K562 (cell line): ENCODE results near the gene CD9. TPM values are rescaled to one million over a fixed set of nuclear protein-coding genes. Genes with fewer than 3 reads are reported as not detected.
A peak's percentile ranks its signal among the peaks of the same experiment; 100 is the strongest.

Experiments used
- ATAC-seq: fragments of 200-7000 bp; cut with Tn5 transposase; 3 replicates; pipeline ENCODE4 v1.9.1; 2020; ENCODE audit warnings: moderate library complexity
- BruUV-seq: library from RNA; stranded (reverse); fragments of 400-500 nt; replicated peaks from 2 replicates; lab custom pipeline; 2021; lab: Mats Ljungman, UMichigan
- CTCF ChIA-PET: fragments of 300-600 bp; formaldehyde crosslinking; extraction: SDS; loops from one replicate; lab custom pipeline; 2021; ENCODE audit warnings: low intra/inter-chr PET ratio; lab: Yijun Ruan, JAX
- POLR2A ChIA-PET: fragments of 300-600, 350-650 bp; sonication (Branson Sonifier 250); formaldehyde crosslinking; extraction: SDS; loops from one replicate; lab custom pipeline; 2021; ENCODE audit warnings: antibody characterized with exemption, inconsistent platforms; lab: Yijun Ruan, JAX
- DNase-seq, 4 experiments: peaks; one replicate each; pipeline versions ENCODE4 v3.0.0 to v3.0.0-alpha.2; 2011 to 2018; ENCODE audit warnings: low spot score in 3 of 4, mixed read lengths in 3 of 4; ENCODE audit errors: extremely low read depth in 1 of 4
- FAIRE-seq: peaks from 2 replicates; lab custom pipeline; 2011; peaks lifted over from hg19 to GRCh38; lab: Jason Lieb, UNC
- H2AFZ ChIP-seq: 2 replicates; pipeline ENCODE4 v1.6.0; 2011; ENCODE audit warnings: low read depth, low read length, control low read depth, inconsistent platforms
- H3K27ac ChIP-seq: fragments of 200-600 bp; 3 replicates; pipeline ENCODE4 v1.8.0; 2011; ENCODE audit warnings: low read depth, mild to moderate bottlenecking, control low read depth, inconsistent platforms, low read length, moderate library complexity, mixed read lengths; ENCODE audit errors: extremely low read depth
- H3K27me3 ChIP-seq, 2 experiments: fragments of 300-600 bp in 1 of 2; 2 replicates in 1 of 2; 3 replicates in 1 of 2; pipeline versions ENCODE4 v1.6.0 to v1.8.0; 2011; ENCODE audit warnings: inconsistent platforms in 2 of 2, low read length in 2 of 2, mild to moderate bottlenecking in 1 of 2, mixed read lengths in 1 of 2, moderate library complexity in 1 of 2; ENCODE audit not compliant: control insufficient read depth in 2 of 2, insufficient read depth in 2 of 2
- H3K36me3 ChIP-seq: fragments of 300-600 bp; 3 replicates; pipeline ENCODE4 v1.8.0; 2011; ENCODE audit warnings: mild to moderate bottlenecking, low read length, inconsistent platforms; ENCODE audit not compliant: control insufficient read depth, insufficient read depth
- H3K4me1 ChIP-seq, 2 experiments: fragments of 200-600 bp in 1 of 2; replicated peaks in 1 of 2; 2 replicates in 1 of 2; 3 replicates in 1 of 2; pipeline versions ENCODE4 v1.5.1 to v1.8.0; 2011; ENCODE audit warnings: inconsistent platforms in 2 of 2, low read length in 2 of 2, mild to moderate bottlenecking in 1 of 2, mixed read lengths in 1 of 2, moderate library complexity in 1 of 2; ENCODE audit not compliant: control insufficient read depth in 2 of 2, insufficient read depth in 2 of 2
- H3K4me2 ChIP-seq: 2 replicates; pipeline ENCODE4 v1.6.1; 2011; ENCODE audit warnings: low read length, control low read depth, inconsistent platforms, mixed read lengths; ENCODE audit not compliant: insufficient read depth
- H3K4me3 ChIP-seq: fragments of 200-600 bp; sonication (generic), shearing (Covaris generic); 2 replicates; pipeline ENCODE4 v1.5.1; 2016; ENCODE audit warnings: control low read depth, inconsistent platforms
- H3K79me2 ChIP-seq: fragments of 200-600 bp; 3 replicates; pipeline ENCODE4 v1.8.0; 2011; ENCODE audit warnings: low read length, inconsistent platforms; ENCODE audit not compliant: control insufficient read depth, insufficient read depth
- H3K9ac ChIP-seq, 2 experiments: 2 replicates each; pipeline versions ENCODE4 v1.6.0 to v1.6.1; 2011; ENCODE audit warnings: low read depth in 2 of 2, low read length in 2 of 2, control low read depth in 1 of 2, inconsistent platforms in 1 of 2, mild to moderate bottlenecking in 1 of 2, mixed read lengths in 1 of 2; ENCODE audit not compliant: insufficient read depth in 1 of 2
- H3K9me1 ChIP-seq: one replicate; pipeline ENCODE4 v1.6.0; 2011; ENCODE audit warnings: inconsistent platforms, mild to moderate bottlenecking, low read length, moderate library complexity; ENCODE audit not compliant: control insufficient read depth, insufficient read depth
- H3K9me3 ChIP-seq: replicated peaks from 2 replicates; pipeline ENCODE4 v1.5.1; 2011; ENCODE audit warnings: low read depth, low read length, inconsistent platforms; ENCODE audit not compliant: control insufficient read depth, insufficient read depth
- H4K20me1 ChIP-seq: replicated peaks from 2 replicates; pipeline ENCODE4 v1.6.1; 2011; ENCODE audit warnings: low read length, inconsistent platforms, mixed read lengths; ENCODE audit not compliant: control insufficient read depth, insufficient read depth
- ARNT ChIP-seq, 2 experiments: fragments of 450-650 bp; IDR thresholded peaks; 2 replicates each; pipeline ENCODE4 v1.6.1; 2016; ENCODE audit warnings: mild to moderate bottlenecking in 1 of 2
- CBFA2T3 ChIP-seq: fragments of 450-650 bp; IDR thresholded peaks from 2 replicates; pipeline ENCODE4 v1.6.1; 2017
- E2F3 ChIP-seq: fragments of 250-450 bp; sonication (Bioruptor Pico); IDR thresholded peaks from 2 replicates; pipeline ENCODE4 v1.4.0; 2020; ENCODE audit warnings: mild to moderate bottlenecking
- FOSL1 ChIP-seq: fragments of 200-800 bp; sonication (Bioruptor generic); conservative IDR thresholded peaks from 2 replicates; pipeline ENCODE4 v1.6.1; 2016; ENCODE audit warnings: missing genetic modification characterization, missing compliant biosample characterization
- IFI16 ChIP-seq: fragments of 250-450 bp; sonication (Bioruptor Pico); IDR thresholded peaks from 2 replicates; pipeline ENCODE4 v2.1.2; 2022; ENCODE audit warnings: mild to moderate bottlenecking, inconsistent platforms
- JUND ChIP-seq, 2 experiments: IDR thresholded peaks; 2 replicates in 1 of 2; 3 replicates in 1 of 2; pipeline ENCODE4 v1.6.1; 2011; ENCODE audit warnings: borderline replicate concordance in 2 of 2, low read depth in 2 of 2, low read length in 2 of 2, improper control_type of control experiment in 1 of 2, missing biosample characterization in 1 of 2, missing genetic modification characterization in 1 of 2, missing genetic modification reagents in 1 of 2
- NCOA2 ChIP-seq, 2 experiments: fragments of 450-650 bp; IDR thresholded peaks; 2 replicates each; pipeline ENCODE4 v1.6.1; 2018; ENCODE audit warnings: mild to moderate bottlenecking in 2 of 2, moderate library complexity in 1 of 2; ENCODE audit not compliant: partially characterized antibody in 2 of 2
- NFIX ChIP-seq: fragments of 250-450 bp; sonication (Bioruptor Pico); IDR thresholded peaks from 2 replicates; pipeline ENCODE4 v1.4.0; 2020; ENCODE audit warnings: low read depth, mild to moderate bottlenecking, moderate library complexity
- NFRKB ChIP-seq: fragments of 450-650 bp; IDR thresholded peaks from 2 replicates; pipeline ENCODE4 v1.6.1; 2016; ENCODE audit warnings: low read depth
- PRMT5 ChIP-seq: sonication (generic); formaldehyde crosslinking; IDR thresholded peaks from 2 replicates; pipeline ENCODE4 v1.5.0; 2020; ENCODE audit warnings: missing genetic modification reagents
- RAD21 ChIP-seq, 2 experiments: fragments of 250-450 bp in 1 of 2; fragments of 450-650 bp in 1 of 2; sonication (Bioruptor Pico) in 1 of 2; formaldehyde crosslinking in 1 of 2; IDR thresholded peaks in 1 of 2; conservative IDR thresholded peaks in 1 of 2; 2 replicates each; pipeline versions ENCODE4 v1.4.0 to v1.8.0; 2020 to 2022; ENCODE audit warnings: mild to moderate bottlenecking in 2 of 2, moderate library complexity in 1 of 2
- SMC3 ChIP-seq: conservative IDR thresholded peaks from 2 replicates; pipeline ENCODE4 v1.6.1; 2011; ENCODE audit warnings: low read depth, low read length, improper control_type of control experiment; ENCODE audit not compliant: insufficient read depth
- WGBS: fragments of 100-300 bp; shearing (Covaris generic); methylation state at CpG from one replicate; pipeline ENCODE4 v1.1.6; 2016; ENCODE audit warnings: low coverage, mixed read lengths; ENCODE audit not compliant: insufficient coverage; ENCODE audit errors: missing lambda C conversion rate; 5-methylcytosine and 5-hydroxymethylcytosine counted together
- in situ Hi-C: fragments of 300-500 bp; cut with MboI; formaldehyde crosslinking; loops from 4 replicates; pipeline ENCODE4 v1.15.0; 2018; ENCODE audit warnings: inconsistent platforms, mixed read lengths
- intact Hi-C: fragments of 100-400 bp; cut with micrococcal nuclease; formaldehyde crosslinking; loops from 2 replicates; pipeline ENCODE4 v1.14.2; 2022
- polyA plus RNA-seq, 8 experiments: library from polyadenylated mRNA; depleted of rRNA in 4 of 8; stranded (reverse) in 5 of 8; unstranded in 3 of 8; fragments of >200 nt; fragmentation: Nextera tagmentation in 2 of 8; fragmentation: Illumina TruSeq in 1 of 8; extraction: Ambion mirVana in 2 of 8; extraction: Trizol in 1 of 8; gene quantifications; 2 replicates each; pipeline versions ENCODE4 v1.2.1 to v1.2.3, GENCODE V29; 2011 to 2014; ENCODE audit warnings: inconsistent platforms in 1 of 8, missing spikeins in 1 of 8
- total RNA-seq, 7 experiments: library from RNA; depleted of rRNA in 6 of 7; stranded (reverse); fragments of >200 nt in 6 of 7; fragmentation: Illumina TruSeq in 2 of 7; extraction: Trizol in 2 of 7; gene quantifications; 2 replicates each; pipeline versions ENCODE4 v1.2.1 to v1.2.3, GENCODE V29; 2011 to 2021; ENCODE audit warnings: low replicate concordance in 1 of 7
- TF ChIP-seq, protein P1 (sequence below), 3 experiments: IDR thresholded peaks in 2 of 3; conservative IDR thresholded peaks in 1 of 3; 2 replicates each; pipeline ENCODE4 v1.5.1; 2011 to 2012; ENCODE audit warnings: low read length in 3 of 3, mild to moderate bottlenecking in 3 of 3, control low read depth in 2 of 3, improper control_type of control experiment in 1 of 3, inconsistent platforms in 1 of 3, low read depth in 1 of 3, mixed read lengths in 1 of 3, moderate library complexity in 1 of 3; ENCODE audit not compliant: insufficient read depth in 2 of 3
- TF ChIP-seq, protein P2 (sequence below), 2 experiments: fragments of 450-650 bp in 1 of 2; sonication (generic) in 1 of 2; formaldehyde crosslinking in 1 of 2; IDR thresholded peaks in 1 of 2; conservative IDR thresholded peaks in 1 of 2; 2 replicates each; pipeline versions ENCODE4 v1.6.1 to v1.8.1; 2016 to 2023; ENCODE audit warnings: mild to moderate bottlenecking in 2 of 2, moderate library complexity in 2 of 2, inconsistent platforms in 1 of 2, missing genetic modification reagents in 1 of 2
- TF ChIP-seq, protein P3 (sequence below), 2 experiments: IDR thresholded peaks; 2 replicates each; pipeline ENCODE4 v1.6.1; 2012; ENCODE audit warnings: improper control_type of control experiment in 2 of 2, low read depth in 2 of 2, low read length in 2 of 2, borderline replicate concordance in 1 of 2

The CD9 gene
- total and polyA plus RNA-seq, 9 of the 15 experiments (the other 6 are each of a cell fraction or from before 2014, with no cell fraction given), result 0.43 to 5.6 (median 0.62) TPM

DNA sequence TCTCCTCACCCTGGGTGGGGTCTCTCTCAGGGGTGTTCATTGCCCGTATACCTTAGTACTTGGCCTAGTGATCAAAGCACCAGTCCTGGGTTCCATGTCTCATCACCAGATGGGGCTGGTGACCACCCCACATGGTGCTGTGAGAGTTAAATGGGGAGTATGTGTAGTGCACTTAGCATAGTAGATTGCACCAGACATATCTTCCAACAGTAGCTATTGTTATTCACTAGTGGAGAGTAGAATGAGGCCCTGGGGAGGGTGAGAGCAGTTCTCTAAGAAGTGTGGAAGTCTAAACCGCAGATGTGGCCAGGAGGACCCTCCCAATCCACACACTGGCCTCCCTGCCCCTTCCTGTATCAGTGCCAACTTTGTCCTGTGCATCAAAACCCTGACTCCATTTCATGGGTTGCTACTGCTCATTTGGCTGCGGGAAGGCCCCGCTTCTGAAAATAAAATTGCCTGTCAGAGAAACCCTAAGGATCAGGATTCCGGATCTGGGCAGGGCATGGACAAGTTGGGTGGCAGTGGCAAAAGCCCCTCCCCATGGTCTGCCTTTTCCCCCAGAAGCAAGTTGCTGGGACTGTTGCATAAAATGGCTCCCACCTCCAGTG is 4.4 kb downstream of the CD9 start:
- in situ Hi-C loops, result loop anchor here (5.0 kb wide), 1 partner anchor 73 kb away; no protein-coding TSS in a partner anchor
- peak in 2 of 4 experiments; percentile 23 to 25 for DNase-seq
- H3K79me2 ChIP-seq, result no peaks in the 10 kb centered on the region
- no peaks in the 10 kb centered on the region for H3K9me3 ChIP-seq
- H3K27ac ChIP-seq, result no peak overlapping the region
- no peaks in the 10 kb centered on the region for H3K9me1 ChIP-seq
- no peak overlapping the region for H3K9ac ChIP-seq
- no peak overlapping the region for H3K4me3 ChIP-seq
- no peak overlapping the region for H3K4me2 ChIP-seq
- H2AFZ ChIP-seq, result no peak overlapping the region
- ChIA-PET CTCF (interaction anchor here (0.7 to 0.9 kb wide), 3 partner anchors 10 to 99 kb away, joined by 3 to 4 read pairs (median 3); no protein-coding TSS in a partner anchor), POLR2A (interaction anchor here (0.7 to 1.4 kb wide), 3 partner anchors 10 to 70 kb away, joined by 3 to 4 read pairs (median 3); no protein-coding TSS in a partner anchor)
- WGBS, result 0% methylated on average over 5 of the region's 5 CpGs
- H3K4me1 ChIP-seq, result peaks cover 0 to 15% of the 10 kb centered on the region in 2 experiments; a peak in 3 of 5 replicates
- peaks cover 2 to 32% of the 10 kb centered on the region in 2 experiments; a peak in 4 of 5 replicates for H3K27me3 ChIP-seq
- H3K36me3 ChIP-seq, result no peaks in the 10 kb centered on the region
- H4K20me1 ChIP-seq, result no peaks in the 10 kb centered on the region
- BruUV-seq, result no TSS peak
- ATAC-seq, result peak; percentile 76
- FAIRE-seq, result no peak
- intact Hi-C loops, result no loop called here
- TF ChIP-seq SMC3 (peak; percentile 34; the same call in 1 of the 2 replicates), PRMT5 (no peak), NCOA2 (IDR thresholded peaks at IDR 0.05; ENCODE audit: partially characterized antibody in 2 of 2) (no peak), CBFA2T3 (no peak), ARNT (IDR thresholded peaks at IDR 0.05) (no peak), JUND (IDR thresholded peaks at IDR 0.05; ENCODE audit: borderline replicate concordance, low read depth, low read length) (no peak), JUND (tag; IDR thresholded peaks at IDR 0.05; ENCODE audit: borderline replicate concordance, low read depth, low read length) (0 out of 3 replicates have a peak, but pooled peaks have one; percentile 11), RAD21 (CRISPR knock-in tag; conservative IDR thresholded peaks at IDR 0.05 in 1 of 2, IDR thresholded peaks at IDR 0.05 in 1 of 2) (peak; percentile 43 to 62), FOSL1 (no peak), NFIX (CRISPR knock-in tag) (no peak), E2F3 (CRISPR knock-in tag) (no peak), IFI16 (CRISPR knock-in tag) (no peak), NFRKB (no peak)
- TF ChIP-seq, protein P1, sequence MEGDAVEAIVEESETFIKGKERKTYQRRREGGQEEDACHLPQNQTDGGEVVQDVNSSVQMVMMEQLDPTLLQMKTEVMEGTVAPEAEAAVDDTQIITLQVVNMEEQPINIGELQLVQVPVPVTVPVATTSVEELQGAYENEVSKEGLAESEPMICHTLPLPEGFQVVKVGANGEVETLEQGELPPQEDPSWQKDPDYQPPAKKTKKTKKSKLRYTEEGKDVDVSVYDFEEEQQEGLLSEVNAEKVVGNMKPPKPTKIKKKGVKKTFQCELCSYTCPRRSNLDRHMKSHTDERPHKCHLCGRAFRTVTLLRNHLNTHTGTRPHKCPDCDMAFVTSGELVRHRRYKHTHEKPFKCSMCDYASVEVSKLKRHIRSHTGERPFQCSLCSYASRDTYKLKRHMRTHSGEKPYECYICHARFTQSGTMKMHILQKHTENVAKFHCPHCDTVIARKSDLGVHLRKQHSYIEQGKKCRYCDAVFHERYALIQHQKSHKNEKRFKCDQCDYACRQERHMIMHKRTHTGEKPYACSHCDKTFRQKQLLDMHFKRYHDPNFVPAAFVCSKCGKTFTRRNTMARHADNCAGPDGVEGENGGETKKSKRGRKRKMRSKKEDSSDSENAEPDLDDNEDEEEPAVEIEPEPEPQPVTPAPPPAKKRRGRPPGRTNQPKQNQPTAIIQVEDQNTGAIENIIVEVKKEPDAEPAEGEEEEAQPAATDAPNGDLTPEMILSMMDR (IDR thresholded peaks at IDR 0.05 in 2 of 3, conservative IDR thresholded peaks at IDR 0.05 in 1 of 3; ENCODE audit: insufficient read depth in 2 of 3, low read depth in 1 of 3, low read length in 3 of 3), result peak; percentile 18 to 53 (median 36); a peak in 2 of 6 replicates
- TF ChIP-seq, protein P2, sequence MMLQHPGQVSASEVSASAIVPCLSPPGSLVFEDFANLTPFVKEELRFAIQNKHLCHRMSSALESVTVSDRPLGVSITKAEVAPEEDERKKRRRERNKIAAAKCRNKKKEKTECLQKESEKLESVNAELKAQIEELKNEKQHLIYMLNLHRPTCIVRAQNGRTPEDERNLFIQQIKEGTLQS (IDR thresholded peaks at IDR 0.05), result no peak
- TF ChIP-seq, protein P2 (CRISPR knock-in tag; conservative IDR thresholded peaks at IDR 0.05), result no peak
- TF ChIP-seq, protein P3, sequence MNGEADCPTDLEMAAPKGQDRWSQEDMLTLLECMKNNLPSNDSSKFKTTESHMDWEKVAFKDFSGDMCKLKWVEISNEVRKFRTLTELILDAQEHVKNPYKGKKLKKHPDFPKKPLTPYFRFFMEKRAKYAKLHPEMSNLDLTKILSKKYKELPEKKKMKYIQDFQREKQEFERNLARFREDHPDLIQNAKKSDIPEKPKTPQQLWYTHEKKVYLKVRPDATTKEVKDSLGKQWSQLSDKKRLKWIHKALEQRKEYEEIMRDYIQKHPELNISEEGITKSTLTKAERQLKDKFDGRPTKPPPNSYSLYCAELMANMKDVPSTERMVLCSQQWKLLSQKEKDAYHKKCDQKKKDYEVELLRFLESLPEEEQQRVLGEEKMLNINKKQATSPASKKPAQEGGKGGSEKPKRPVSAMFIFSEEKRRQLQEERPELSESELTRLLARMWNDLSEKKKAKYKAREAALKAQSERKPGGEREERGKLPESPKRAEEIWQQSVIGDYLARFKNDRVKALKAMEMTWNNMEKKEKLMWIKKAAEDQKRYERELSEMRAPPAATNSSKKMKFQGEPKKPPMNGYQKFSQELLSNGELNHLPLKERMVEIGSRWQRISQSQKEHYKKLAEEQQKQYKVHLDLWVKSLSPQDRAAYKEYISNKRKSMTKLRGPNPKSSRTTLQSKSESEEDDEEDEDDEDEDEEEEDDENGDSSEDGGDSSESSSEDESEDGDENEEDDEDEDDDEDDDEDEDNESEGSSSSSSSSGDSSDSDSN (IDR thresholded peaks at IDR 0.05; ENCODE audit: borderline replicate concordance in 1 of 2, low read depth in 2 of 2, low read length in 2 of 2), result no peak
